BLaER1 treated with 17β-estradiol and CSF1 and Interleukin-3, amounts not matched to agents 10 nM and 100 nM (cell line): ENCODE measurements around the gene STK32C.
"Not testable (repeated sequence)": the region's sequence is repeated elsewhere in the genome, so short reads cannot be mapped to it uniquely, and the experiment has no call there.

Source experiments
- H3K27ac ChIP-seq, 11 experiments: shearing (Covaris generic); formaldehyde crosslinking; 2 replicates each; pipeline ENCODE4 v1.8.1; 2022
- H3K27me3 ChIP-seq, 11 experiments: shearing (Covaris generic); formaldehyde crosslinking; 2 replicates each; pipeline ENCODE4 v1.8.1; 2022
- H3K36me3 ChIP-seq, 11 experiments: shearing (Covaris generic); formaldehyde crosslinking; 2 replicates each; pipeline ENCODE4 v1.8.1; 2022
- H3K4me1 ChIP-seq, 10 experiments: shearing (Covaris generic); formaldehyde crosslinking; 2 replicates each; pipeline ENCODE4 v1.8.1; 2022
- H3K4me2 ChIP-seq, 11 experiments: shearing (Covaris generic); formaldehyde crosslinking; 2 replicates each; pipeline ENCODE4 v1.8.1; 2022
- H3K4me3 ChIP-seq, 10 experiments: shearing (Covaris generic); formaldehyde crosslinking; 2 replicates each; pipeline ENCODE4 v1.8.1; 2022
- H3K9ac ChIP-seq, 11 experiments: shearing (Covaris generic); formaldehyde crosslinking; 2 replicates each; pipeline ENCODE4 v1.8.1; 2022
- H3K9me3 ChIP-seq, 11 experiments: shearing (Covaris generic); formaldehyde crosslinking; replicated peaks in 1 of 11; 2 replicates each; pipeline ENCODE4 v1.8.1; 2022
- H4K20me1 ChIP-seq, 11 experiments: shearing (Covaris generic); formaldehyde crosslinking; 2 replicates each; pipeline ENCODE4 v1.8.1; 2022
- Cebpa-rat ChIP-seq, 11 experiments: shearing (Covaris generic); IDR thresholded peaks; 2 replicates each; pipeline ENCODE4 v1.8.1; 2022

Gene STK32C

GRCh38 chr10:132163826-132164515 lies 143.8 kb downstream of the STK32C start:
- H4K20me1 ChIP-seq: peaks cover 0 to 19% (median 0%) of the 10 kb centered on the region in 11 experiments; a peak in 9 of 22 replicates
- peaks cover 51 to 81% (median 71%) of the 10 kb centered on the region in 10 experiments for H3K4me1 ChIP-seq
- H3K36me3 ChIP-seq: no peaks in the 10 kb centered on the region
- H3K4me3 ChIP-seq: peak overlapping the region in 1 of 10 experiments; percentile 36; a peak in 3 of 20 replicates
- H3K9me3 ChIP-seq: no peaks in the 10 kb centered on the region
- H3K27ac ChIP-seq: peak overlapping the region in 1 of 11 experiments; percentile 26; a peak in 2 of 22 replicates
- H3K9ac ChIP-seq: peak overlapping the region in 4 of 11 experiments; percentile 10 to 56 (median 29); a peak in 4 of 22 replicates
- peak overlapping the region; percentile 72 to 97 (median 88) for H3K4me2 ChIP-seq
- peaks cover 0 to 34% (median 7%) of the 10 kb centered on the region in 11 experiments; a peak in 11 of 22 replicates for H3K27me3 ChIP-seq
- no peak for TF ChIP-seq Cebpa-rat (IDR thresholded peaks at IDR 0.05)

- Histone ChIP-seq H3K4me2 (peak overlapping the region; percentile 72 to 97 (median 88)), H3K36me3 (no peaks in the 10 kb centered on the region), H3K27ac (peak overlapping the region in 3 of 11 experiments; percentile 17 to 41 (median 33); a peak in 3 of 22 replicates), H3K9ac (peak overlapping the region in 4 of 11 experiments; percentile 24 to 56 (median 43); a peak in 7 of 22 replicates), H3K9me3 (no peaks in the 10 kb centered on the region), H4K20me1 (peaks cover 0 to 16% (median 0%) of the 10 kb centered on the region in 11 experiments; a peak in 8 of 22 replicates), H3K27me3 (peaks cover 0 to 34% (median 7%) of the 10 kb centered on the region in 11 experiments; a peak in 11 of 22 replicates), H3K4me3 (peak overlapping the region in 5 of 10 experiments; percentile 18 to 36 (median 33); a peak in 6 of 20 replicates), H3K4me1 (peaks cover 51 to 76% (median 68%) of the 10 kb centered on the region in 10 experiments)
- no peak for TF ChIP-seq Cebpa-rat (IDR thresholded peaks at IDR 0.05)
Observed at GRCh38 chr10:132163278-132163765, 144.4 kb downstream of the STK32C start.

GRCh38 chr10:132162590-132163277 lies 145.0 kb downstream of the STK32C start:
- Histone ChIP-seq H3K4me2 (peak overlapping the region; percentile 72 to 97 (median 88)), H3K27me3 (peaks cover 0 to 34% (median 7%) of the 10 kb centered on the region in 11 experiments; a peak in 11 of 22 replicates), H4K20me1 (peaks cover 0 to 16% (median 0%) of the 10 kb centered on the region in 11 experiments; a peak in 7 of 22 replicates), H3K27ac (peak overlapping the region in 3 of 11 experiments; percentile 17 to 41 (median 33); a peak in 3 of 22 replicates), H3K36me3 (no peaks in the 10 kb centered on the region), H3K4me3 (peak overlapping the region in 5 of 10 experiments; percentile 18 to 36 (median 33); a peak in 6 of 20 replicates), H3K9ac (peak overlapping the region in 4 of 11 experiments; percentile 22 to 56 (median 43); a peak in 6 of 22 replicates), H3K4me1 (peaks cover 51 to 73% (median 67%) of the 10 kb centered on the region in 10 experiments), H3K9me3 (no peaks in the 10 kb centered on the region)
- TF ChIP-seq Cebpa-rat (IDR thresholded peaks at IDR 0.05): no peak

GRCh38 chr10:132162021-132162531 lies 145.7 kb downstream of the STK32C start:
- Histone ChIP-seq H3K27ac (peak overlapping the region in 7 of 11 experiments; percentile 8 to 48 (median 23); a peak in 7 of 22 replicates), H3K4me1 (peaks cover 48 to 68% (median 62%) of the 10 kb centered on the region in 10 experiments)

GRCh38 chr10:132160834-132161622 lies 146.7 kb downstream of the STK32C start:
- Histone ChIP-seq H3K27me3 (peaks cover 0 to 28% (median 7%) of the 10 kb centered on the region in 11 experiments; a peak in 11 of 22 replicates), H4K20me1 (peaks cover 0 to 16% (median 0%) of the 10 kb centered on the region in 11 experiments; a peak in 7 of 22 replicates), H3K4me1 (peaks cover 37 to 58% (median 52%) of the 10 kb centered on the region in 10 experiments)
- H3K36me3 ChIP-seq, H3K9ac ChIP-seq, H3K27ac ChIP-seq, H3K4me2 ChIP-seq, H3K4me3 ChIP-seq, H3K9me3 ChIP-seq: not testable (repeated sequence)

More at GRCh38 chr10:132162021-132162531, 145.7 kb downstream of the STK32C start:
- Histone ChIP-seq H3K27me3 (peaks cover 0 to 30% (median 7%) of the 10 kb centered on the region in 11 experiments; a peak in 11 of 22 replicates), H3K4me2 (peak overlapping the region; percentile 66 to 97 (median 88)), H3K36me3 (no peaks in the 10 kb centered on the region), H4K20me1 (peaks cover 0 to 16% (median 0%) of the 10 kb centered on the region in 11 experiments; a peak in 7 of 22 replicates), H3K9ac (peak overlapping the region in 4 of 11 experiments; percentile 2 to 47 (median 28); a peak in 4 of 22 replicates), H3K4me3 (no peak overlapping the region), H3K9me3 (no peaks in the 10 kb centered on the region)
- TF ChIP-seq Cebpa-rat (IDR thresholded peaks at IDR 0.05): no peak

- peaks cover 0 to 16% (median 0%) of the 10 kb centered on the region in 11 experiments; a peak in 7 of 22 replicates for H4K20me1 ChIP-seq
- H3K4me3 ChIP-seq, H3K9me3 ChIP-seq, H3K36me3 ChIP-seq, H3K27ac ChIP-seq, H3K9ac ChIP-seq, H3K4me2 ChIP-seq: not testable (repeated sequence)
- H3K4me1 ChIP-seq: peaks cover 35 to 50% (median 44%) of the 10 kb centered on the region in 10 experiments
- H3K27me3 ChIP-seq: peaks cover 0 to 26% (median 7%) of the 10 kb centered on the region in 11 experiments; a peak in 11 of 22 replicates
Observed at GRCh38 chr10:132160231-132160630, 147.5 kb downstream of the STK32C start.

GRCh38 chr10:132159302-132160230 lies 148.2 kb downstream of the STK32C start:
- H3K27ac ChIP-seq: peak overlapping the region in 1 of 11 experiments; percentile 34; a peak in 2 of 22 replicates
- not testable (repeated sequence) for H3K36me3 ChIP-seq, H3K4me3 ChIP-seq, H3K9ac ChIP-seq, H3K9me3 ChIP-seq
- H3K4me2 ChIP-seq: peak overlapping the region in 5 of 11 experiments; percentile 6 to 37 (median 25); a peak in 4 of 22 replicates
- H4K20me1 ChIP-seq: peaks cover 0 to 16% (median 0%) of the 10 kb centered on the region in 11 experiments; a peak in 7 of 22 replicates
- H3K4me1 ChIP-seq: peaks cover 29 to 43% (median 37%) of the 10 kb centered on the region in 10 experiments
- peaks cover 0 to 20% (median 5%) of the 10 kb centered on the region in 11 experiments; a peak in 10 of 22 replicates for H3K27me3 ChIP-seq
